ENCODE results near the gene ANKRD13A.

ANKRD13A gene

GRCh38 chr12:109998904-109999648 lies at the start of gene ANKRD13A:
ANKRD13A (plus strand) TSS chr12:109999430; CDS start chr12:109999689, 259 bp downstream.
- no peak for TF ChIP-seq CTCF (conservative IDR thresholded peaks at IDR 0.05)
- H3K27ac ChIP-seq = peak within 1 kb of the TSS; percentile 95

- no peak overlapping the region for H3K27ac ChIP-seq
- TF ChIP-seq CTCF (conservative IDR thresholded peaks at IDR 0.05) = no peak
Observed at GRCh38 chr12:109950625-109951024, 48.6 kb upstream of the ANKRD13A start.

- no peak overlapping the region for H3K27ac ChIP-seq
- no peak for TF ChIP-seq CTCF (conservative IDR thresholded peaks at IDR 0.05)
Observed at GRCh38 chr12:109951136-109951535, 48.1 kb upstream of the ANKRD13A start.

GRCh38 chr12:109951751-109952150 lies 47.5 kb upstream of the ANKRD13A start:
- TF ChIP-seq CTCF (conservative IDR thresholded peaks at IDR 0.05) = no peak
- H3K27ac ChIP-seq = no peak overlapping the region

- TF ChIP-seq CTCF (conservative IDR thresholded peaks at IDR 0.05) = no peak
- H3K27ac ChIP-seq = no peak overlapping the region
Observed at GRCh38 chr12:109952160-109952858, 46.9 kb upstream of the ANKRD13A start.

- TF ChIP-seq CTCF (conservative IDR thresholded peaks at IDR 0.05) = no peak
- H3K27ac ChIP-seq = no peak overlapping the region
Observed at GRCh38 chr12:109952873-109953272, 46.4 kb upstream of the ANKRD13A start.

- no peak overlapping the region for H3K27ac ChIP-seq
- no peak for TF ChIP-seq CTCF (conservative IDR thresholded peaks at IDR 0.05)
Observed at GRCh38 chr12:109953656-109954055, 45.6 kb upstream of the ANKRD13A start.
